ENCODE data around the gene MSRB2.
A peak's percentile ranks its signal among the peaks of the same experiment; 100 is the strongest.

The MSRB2 gene

DNA sequence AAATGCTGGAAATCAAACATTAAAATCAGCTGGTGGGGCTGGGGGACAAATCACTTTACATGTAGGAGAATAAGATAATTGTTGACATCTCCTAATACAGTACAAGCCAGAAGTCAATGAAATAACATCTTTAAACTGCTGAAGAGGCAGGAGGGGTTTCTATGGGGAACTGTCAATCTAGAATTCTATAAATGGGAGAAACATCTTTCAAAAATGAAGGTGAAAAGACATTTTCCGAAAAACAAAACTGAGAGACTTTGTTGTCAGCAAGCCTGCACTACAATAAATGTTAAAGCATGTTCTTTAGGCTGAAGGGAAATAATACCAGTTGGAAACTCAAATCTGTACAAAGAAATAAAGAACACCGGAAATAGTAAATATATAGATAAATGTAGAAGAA is 17.3 kb upstream of the MSRB2 start:
- H3K9me3 Mint-ChIP-seq = no peaks in the 10 kb centered on the region

GRCh38 chr10:23079700-23080099 is 15.7 kb upstream of the MSRB2 start:
- H3K36me3 Mint-ChIP-seq (ENCODE audit: insufficient read depth) = no peaks in the 10 kb centered on the region
- no peaks in the 10 kb centered on the region for H3K4me1 Mint-ChIP-seq
- H3K9me3 Mint-ChIP-seq = no peaks in the 10 kb centered on the region
- ATAC-seq (replicated peaks; ENCODE audit: extremely low read depth, poor library complexity, severe bottlenecking) = no peak
- DNase-seq (ENCODE audit: low spot score in 2 of 2) = no peak
- H3K27me3 Mint-ChIP-seq = peaks cover 85% of the 10 kb centered on the region
- no peak overlapping the region for H3K4me3 Mint-ChIP-seq
- no peak overlapping the region for H3K27ac Mint-ChIP-seq (ENCODE audit: low read depth)

More for the DNA sequence above, 17.3 kb upstream of the MSRB2 start:
- H3K27me3 Mint-ChIP-seq = peaks cover 84% of the 10 kb centered on the region
- ATAC-seq (replicated peaks; ENCODE audit: extremely low read depth, poor library complexity, severe bottlenecking) (no peak), DNase-seq (ENCODE audit: low spot score in 2 of 2) (no peak)
- no peak overlapping the region for H3K27ac Mint-ChIP-seq (ENCODE audit: low read depth)
- H3K4me1 Mint-ChIP-seq = no peaks in the 10 kb centered on the region
- no peak overlapping the region for H3K4me3 Mint-ChIP-seq
- H3K36me3 Mint-ChIP-seq (ENCODE audit: insufficient read depth) = no peaks in the 10 kb centered on the region

DNA sequence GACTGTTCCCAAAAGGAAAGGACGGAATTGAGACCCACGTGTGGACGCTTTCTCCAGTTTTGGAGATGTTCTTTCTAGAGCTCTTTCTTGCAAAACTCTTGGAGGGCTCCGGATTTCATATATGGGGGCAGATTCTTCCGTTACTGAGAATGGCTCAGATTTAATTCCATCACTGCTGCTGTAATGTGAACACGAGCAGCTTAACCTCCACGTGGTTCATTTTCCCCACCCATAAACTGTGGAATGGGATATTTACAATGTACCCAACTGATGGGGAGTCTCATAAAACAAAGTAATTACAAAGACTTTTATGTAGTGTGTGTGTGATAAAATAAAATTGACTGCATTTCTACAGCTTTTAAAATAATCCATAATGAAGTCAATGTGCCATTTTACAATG is 15.1 kb upstream of the MSRB2 start:
- ATAC-seq (replicated peaks; ENCODE audit: extremely low read depth, poor library complexity, severe bottlenecking) (no peak), DNase-seq (ENCODE audit: low spot score in 2 of 2) (no peak)
- Mint-ChIP-seq H3K27me3 (peaks cover 79% of the 10 kb centered on the region), H3K36me3 (ENCODE audit: insufficient read depth) (no peaks in the 10 kb centered on the region), H3K9me3 (no peaks in the 10 kb centered on the region), H3K27ac (ENCODE audit: low read depth) (no peak overlapping the region), H3K4me3 (no peak overlapping the region), H3K4me1 (no peaks in the 10 kb centered on the region)

- H3K27me3 Mint-ChIP-seq = peaks cover 73% of the 10 kb centered on the region
- no peak for ATAC-seq (replicated peaks; ENCODE audit: extremely low read depth, poor library complexity, severe bottlenecking)
Observed at GRCh38 chr10:23081221-23081750, 14.1 kb upstream of the MSRB2 start.

DNA sequence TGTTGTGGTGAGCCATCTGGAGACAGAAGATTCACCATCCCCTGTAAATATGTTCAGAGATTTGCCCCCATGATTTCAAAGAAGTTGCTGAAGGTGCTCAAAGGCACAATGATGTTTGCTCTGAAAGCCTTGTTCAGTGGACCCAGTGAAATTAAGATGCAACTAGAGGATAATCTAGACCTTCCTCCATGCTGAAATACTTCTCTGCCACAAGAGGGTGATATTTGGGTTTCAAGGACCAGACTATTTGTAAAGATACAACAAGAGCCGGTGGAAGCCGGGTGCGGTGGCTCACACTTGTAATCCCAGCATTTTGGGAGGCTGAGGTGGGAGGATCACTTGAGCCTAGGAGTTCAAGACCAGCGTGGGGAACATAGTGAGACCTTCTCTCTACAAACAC is 13.5 kb upstream of the MSRB2 start:
- Mint-ChIP-seq H3K4me3 (no peak overlapping the region), H3K27me3 (peaks cover 69% of the 10 kb centered on the region), H3K4me1 (no peaks in the 10 kb centered on the region), H3K9me3 (no peaks in the 10 kb centered on the region), H3K27ac (ENCODE audit: low read depth) (no peak overlapping the region), H3K36me3 (ENCODE audit: insufficient read depth) (no peaks in the 10 kb centered on the region)
- ATAC-seq (replicated peaks; ENCODE audit: extremely low read depth, poor library complexity, severe bottlenecking) (no peak), DNase-seq (ENCODE audit: low spot score in 2 of 2) (no peak)

More at GRCh38 chr10:23081221-23081750, 14.1 kb upstream of the MSRB2 start:
- H3K4me3 Mint-ChIP-seq = no peak overlapping the region
- no peak overlapping the region for H3K27ac Mint-ChIP-seq (ENCODE audit: low read depth)
- no peak for DNase-seq (ENCODE audit: low spot score in 2 of 2)
- H3K9me3 Mint-ChIP-seq = no peaks in the 10 kb centered on the region
- no peaks in the 10 kb centered on the region for H3K36me3 Mint-ChIP-seq (ENCODE audit: insufficient read depth)
- no peaks in the 10 kb centered on the region for H3K4me1 Mint-ChIP-seq

DNA sequence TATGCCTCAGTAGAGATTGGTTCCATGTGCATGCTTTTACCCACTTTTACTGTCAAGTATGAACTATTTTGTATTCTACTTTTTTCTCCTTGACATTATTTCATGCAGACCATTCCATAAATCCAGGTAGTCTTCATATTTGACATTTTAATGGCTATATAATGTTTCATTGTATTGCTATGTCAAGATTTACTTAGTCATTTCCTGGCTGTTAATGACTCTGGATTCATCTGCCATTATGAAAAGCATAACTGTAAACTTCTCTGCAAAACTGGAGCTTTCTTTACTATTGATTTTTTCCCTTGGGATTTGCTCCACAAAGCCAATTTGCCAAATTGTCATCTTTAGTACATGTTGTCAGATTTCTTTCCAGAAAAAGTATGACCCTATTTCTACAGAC is 6.8 kb upstream of the MSRB2 start:
- Mint-ChIP-seq H3K4me1 (no peaks in the 10 kb centered on the region), H3K36me3 (ENCODE audit: insufficient read depth) (no peaks in the 10 kb centered on the region), H3K27me3 (peaks cover 9% of the 10 kb centered on the region), H3K4me3 (no peak overlapping the region), H3K27ac (ENCODE audit: low read depth) (no peak overlapping the region), H3K9me3 (peaks cover 5% of the 10 kb centered on the region)
- ATAC-seq (replicated peaks; ENCODE audit: extremely low read depth, poor library complexity, severe bottlenecking) = no peak
- DNase-seq (ENCODE audit: low spot score in 2 of 2) = no peak

DNA sequence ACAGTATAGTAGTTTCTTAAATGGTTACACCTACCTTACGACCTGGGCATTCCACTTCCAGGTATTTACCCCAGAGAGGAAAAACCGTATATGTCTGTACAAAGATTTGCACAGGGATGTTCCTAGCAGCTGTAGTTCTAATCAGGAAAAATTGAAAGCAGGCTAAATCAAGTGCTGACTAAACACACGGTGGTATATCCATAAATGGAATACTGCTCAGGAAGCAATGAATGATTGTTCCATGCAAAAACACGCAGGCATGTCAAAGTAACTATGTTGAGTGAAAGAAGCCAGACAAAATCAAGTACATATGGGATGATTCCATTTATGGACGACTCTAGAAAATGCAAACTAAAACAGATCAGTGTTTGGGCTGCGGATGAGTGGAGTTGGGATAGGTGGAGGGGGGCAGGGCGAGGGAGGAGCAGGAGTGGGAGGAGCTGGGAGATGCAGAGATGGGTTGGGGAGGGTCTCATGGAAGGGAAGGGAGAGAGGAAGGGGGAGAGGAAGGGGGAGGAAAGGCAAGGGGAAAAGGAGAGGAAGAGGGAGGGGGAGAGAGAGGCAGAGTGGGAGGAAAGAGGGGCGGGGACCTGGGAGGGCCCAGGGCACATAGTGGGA is 484 bp upstream of the MSRB2 start:
- peaks cover 33% of the 10 kb centered on the region for H3K4me1 Mint-ChIP-seq
- peak overlapping the region; percentile 61 for H3K27ac Mint-ChIP-seq (ENCODE audit: low read depth)
- H3K27me3 Mint-ChIP-seq = no peaks in the 10 kb centered on the region
- no peak for DNase-seq (ENCODE audit: low spot score in 2 of 2)
- H3K4me3 Mint-ChIP-seq = peak overlapping the region; percentile 91
- ATAC-seq (replicated peaks; ENCODE audit: extremely low read depth, poor library complexity, severe bottlenecking) = no peak
- H3K9me3 Mint-ChIP-seq = peaks cover 5% of the 10 kb centered on the region
- peaks cover 11% of the 10 kb centered on the region for H3K36me3 Mint-ChIP-seq (ENCODE audit: insufficient read depth)

DNA sequence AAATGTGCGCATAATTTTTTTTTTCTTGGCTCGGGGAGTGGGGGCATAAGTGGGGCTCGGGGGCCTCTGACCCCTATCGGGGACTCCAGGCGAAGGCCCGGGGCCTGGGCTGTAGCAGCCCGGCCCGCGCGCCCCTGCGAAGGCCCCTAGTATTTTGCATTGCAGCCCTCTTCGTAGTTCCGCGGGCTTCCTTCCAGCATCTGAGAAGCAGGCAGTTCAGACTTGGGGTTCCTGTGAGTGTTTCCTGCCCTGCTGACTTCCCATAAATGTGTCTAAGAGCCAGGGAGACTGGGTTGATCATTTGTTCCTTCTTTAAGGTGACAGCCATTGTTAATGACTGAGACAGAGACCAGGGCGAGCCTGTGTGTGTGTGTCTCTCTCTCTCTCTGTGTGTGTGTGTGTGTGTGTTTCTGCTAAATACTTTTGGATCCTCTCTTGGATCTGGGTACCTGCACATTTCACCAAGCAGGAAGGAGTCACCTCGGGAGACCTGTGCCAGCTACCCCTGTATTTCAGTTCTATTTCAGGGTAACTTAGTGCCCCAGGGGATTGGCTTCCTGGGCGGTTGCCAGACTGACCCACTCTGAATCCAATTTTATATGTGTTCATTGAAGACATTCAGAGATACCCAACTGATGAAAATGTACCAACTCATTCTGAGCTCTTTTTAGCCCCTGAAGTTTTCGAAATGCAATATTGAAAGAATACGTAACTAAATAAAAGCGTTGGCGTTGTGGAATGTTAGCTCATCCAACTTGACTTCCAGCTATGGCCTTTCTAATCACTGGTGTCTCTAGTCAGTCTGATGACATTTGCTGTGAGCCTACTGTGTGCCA is 805 bp downstream of the MSRB2 start:
- peak in 1 of 2 donors; percentile 25 for DNase-seq (ENCODE audit: low spot score in 2 of 2)
- H3K27me3 Mint-ChIP-seq = no peaks in the 10 kb centered on the region
- ATAC-seq (replicated peaks; ENCODE audit: extremely low read depth, poor library complexity, severe bottlenecking) = peak; percentile 66
- H3K4me1 Mint-ChIP-seq = peaks cover 38% of the 10 kb centered on the region
- H3K36me3 Mint-ChIP-seq (ENCODE audit: insufficient read depth) = peaks cover 11% of the 10 kb centered on the region
- H3K9me3 Mint-ChIP-seq = peaks cover 5% of the 10 kb centered on the region
- H3K27ac Mint-ChIP-seq (ENCODE audit: low read depth) = peak overlapping the region; percentile 93
- peak overlapping the region; percentile 91 for H3K4me3 Mint-ChIP-seq

DNA sequence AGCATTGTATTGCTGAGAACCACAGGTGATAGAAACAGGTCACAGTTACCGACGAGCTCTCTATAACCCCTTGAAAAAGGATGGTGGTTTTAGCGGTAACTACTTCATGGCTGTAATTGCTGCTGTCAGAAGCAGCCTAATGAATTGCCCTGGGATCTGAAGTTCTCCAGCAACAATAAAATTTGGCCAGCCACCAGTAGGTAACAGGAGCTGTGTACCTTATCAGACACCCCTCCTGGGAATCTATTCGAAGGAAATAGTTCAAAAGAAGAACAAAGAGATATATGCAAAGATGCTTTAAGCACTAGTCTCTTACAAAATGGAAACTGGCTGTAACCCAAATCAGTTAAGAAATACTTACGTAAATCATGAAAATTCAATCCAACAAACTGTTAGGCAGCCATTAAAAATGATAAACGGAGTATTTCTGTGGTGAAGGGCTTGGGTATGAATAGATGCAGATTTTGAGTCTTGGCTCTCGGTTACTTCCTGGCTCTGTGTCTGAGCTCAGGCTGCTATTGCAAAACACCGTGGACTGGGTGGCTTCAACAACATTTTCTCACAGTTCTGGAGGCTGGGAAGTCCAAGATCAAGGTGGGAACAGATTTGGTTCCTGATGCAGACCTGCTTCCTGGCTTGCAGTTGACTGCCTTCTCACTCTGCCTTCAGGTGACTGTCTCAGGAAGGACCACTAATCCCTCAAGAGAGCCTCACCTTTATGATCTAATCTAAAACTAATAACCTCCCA is 1.6 kb downstream of the MSRB2 start:
- Mint-ChIP-seq H3K27ac (ENCODE audit: low read depth) (peak overlapping the region; percentile 93), H3K27me3 (no peaks in the 10 kb centered on the region), H3K9me3 (peaks cover under 1% of the 10 kb centered on the region), H3K36me3 (ENCODE audit: insufficient read depth) (peaks cover 11% of the 10 kb centered on the region), H3K4me3 (peak overlapping the region; percentile 91), H3K4me1 (peaks cover 38% of the 10 kb centered on the region)
- DNase-seq (ENCODE audit: low spot score in 2 of 2) (no peak), ATAC-seq (replicated peaks; ENCODE audit: extremely low read depth, poor library complexity, severe bottlenecking) (no peak)

DNA sequence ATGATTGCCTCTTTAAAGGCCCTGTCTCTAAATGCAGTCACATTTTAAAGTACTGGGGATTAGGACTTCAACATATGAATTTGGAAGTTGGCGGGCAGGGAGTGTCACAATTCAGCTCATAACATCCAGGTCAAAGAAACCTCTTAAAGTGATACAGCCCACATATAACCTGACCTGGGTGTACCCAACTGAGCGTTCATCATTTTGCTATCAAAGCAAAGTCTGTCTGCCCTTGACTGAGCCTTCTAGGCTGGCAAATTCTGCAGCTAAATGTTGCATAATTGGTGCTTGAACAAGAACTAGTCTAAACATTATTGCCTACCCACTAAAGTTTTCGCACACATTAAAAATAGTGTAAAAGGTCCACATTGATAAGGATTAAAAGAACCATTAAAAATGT is 3.7 kb downstream of the MSRB2 start:
- H3K27me3 Mint-ChIP-seq = no peaks in the 10 kb centered on the region
- no peak for DNase-seq (ENCODE audit: low spot score in 2 of 2)
- ATAC-seq (replicated peaks; ENCODE audit: extremely low read depth, poor library complexity, severe bottlenecking) = no peak
- H3K4me3 Mint-ChIP-seq = no peak overlapping the region
- H3K4me1 Mint-ChIP-seq = peaks cover 38% of the 10 kb centered on the region
- H3K9me3 Mint-ChIP-seq = no peaks in the 10 kb centered on the region
- H3K27ac Mint-ChIP-seq (ENCODE audit: low read depth) = no peak overlapping the region
- peaks cover 11% of the 10 kb centered on the region for H3K36me3 Mint-ChIP-seq (ENCODE audit: insufficient read depth)

- no peaks in the 10 kb centered on the region for H3K27me3 Mint-ChIP-seq
- H3K36me3 Mint-ChIP-seq (ENCODE audit: insufficient read depth) = peaks cover 16% of the 10 kb centered on the region
- H3K4me1 Mint-ChIP-seq = peaks cover 31% of the 10 kb centered on the region
- H3K9me3 Mint-ChIP-seq = no peaks in the 10 kb centered on the region
- no peak for ATAC-seq (replicated peaks; ENCODE audit: extremely low read depth, poor library complexity, severe bottlenecking)
- DNase-seq (ENCODE audit: low spot score in 2 of 2) = no peak
- no peak overlapping the region for H3K4me3 Mint-ChIP-seq
- H3K27ac Mint-ChIP-seq (ENCODE audit: low read depth) = no peak overlapping the region
Observed at GRCh38 chr10:23099816-23100215, 4.4 kb downstream of the MSRB2 start.

- no peak for ATAC-seq (replicated peaks; ENCODE audit: extremely low read depth, poor library complexity, severe bottlenecking)
- H3K36me3 Mint-ChIP-seq (ENCODE audit: insufficient read depth) = peaks cover 15% of the 10 kb centered on the region
- H3K4me1 Mint-ChIP-seq = peaks cover 27% of the 10 kb centered on the region
- no peaks in the 10 kb centered on the region for H3K9me3 Mint-ChIP-seq
- H3K4me3 Mint-ChIP-seq = no peak overlapping the region
- H3K27me3 Mint-ChIP-seq = no peaks in the 10 kb centered on the region
- H3K27ac Mint-ChIP-seq (ENCODE audit: low read depth) = no peak overlapping the region
- DNase-seq (ENCODE audit: low spot score in 2 of 2) = no peak
Observed at GRCh38 chr10:23100331-23101030, 5.1 kb downstream of the MSRB2 start.

Data from central memory CD8-positive, alpha-beta T cell (primary cell).